GM18858 (cell line): ENCODE measurements around the gene MYO10.

Experiments
- ATAC-seq: cut with Tn5 transposase; IDR thresholded peaks from one replicate; pipeline ENCODE4 v1.9.1; 2021; ENCODE audit not compliant: unreplicated experiment

Gene MYO10

DNA sequence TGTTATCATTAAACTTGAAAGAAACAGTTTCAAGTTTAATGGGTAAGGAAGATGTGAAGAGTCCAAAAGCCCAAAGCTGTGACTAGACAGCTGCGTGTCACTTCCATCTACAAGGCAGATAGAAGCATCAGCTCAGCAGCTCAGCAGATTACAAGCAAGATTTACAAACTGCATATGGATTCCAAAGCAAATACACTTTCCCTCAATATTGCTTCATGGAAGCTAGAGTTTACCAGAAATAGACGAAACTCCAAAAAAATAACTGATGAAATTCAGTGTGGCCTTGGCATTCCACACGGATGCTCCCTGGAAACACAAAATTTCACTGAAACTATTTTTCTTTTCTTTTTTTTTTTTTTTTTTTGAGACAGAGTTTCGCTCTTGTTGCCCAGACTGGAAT, 17.9 kb downstream of the MYO10 start:
- no peak for ATAC-seq

DNA sequence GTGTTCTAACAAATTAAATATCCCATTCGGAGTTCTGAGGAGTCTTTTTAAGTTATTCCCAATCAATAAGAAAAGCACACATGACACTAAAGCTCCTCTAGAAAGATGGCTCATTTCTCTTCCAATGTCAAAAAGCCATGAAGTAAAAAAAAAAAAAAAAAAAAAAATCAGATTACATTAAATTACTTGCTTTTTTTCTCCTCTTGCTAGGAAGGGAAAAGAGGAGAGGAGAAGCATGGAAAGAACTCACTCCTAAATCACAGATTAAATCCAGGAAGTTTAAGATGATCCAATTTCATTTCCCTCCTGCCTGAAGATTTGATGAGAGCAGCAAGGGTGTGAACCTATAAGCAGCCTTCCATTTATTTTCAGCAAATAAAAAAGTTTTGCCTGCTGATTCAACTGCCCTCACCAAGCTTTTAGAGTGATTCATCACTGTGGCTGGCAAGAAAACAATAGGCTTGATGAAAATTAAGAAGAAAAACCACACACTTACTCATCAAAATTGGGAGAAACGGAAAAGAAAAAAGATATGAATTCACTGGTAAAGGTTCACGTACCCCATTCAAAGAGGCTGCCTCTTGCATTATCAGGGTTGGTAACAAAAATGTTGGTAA, 19.7 kb downstream of the MYO10 start:
- ATAC-seq: no peak

DNA sequence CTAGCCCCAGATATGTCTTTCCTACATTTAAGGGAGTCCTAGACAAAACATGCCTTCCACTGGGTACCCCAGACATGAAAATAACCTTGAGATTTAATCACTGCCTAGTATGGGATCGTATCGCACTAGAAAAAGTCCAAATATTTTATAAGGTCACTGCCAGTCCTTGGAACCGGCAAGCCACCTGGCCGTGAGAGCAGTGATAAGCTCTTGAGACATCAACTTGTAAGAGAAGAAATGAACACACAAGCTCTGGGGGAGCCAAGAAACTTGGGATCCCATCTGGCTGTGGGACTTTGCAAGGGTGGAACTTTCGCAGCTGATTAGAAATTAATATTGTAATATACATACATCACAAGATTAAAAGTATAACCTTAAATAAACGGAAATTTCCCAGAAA, 21.5 kb downstream of the MYO10 start:
- ATAC-seq: no peak

DNA sequence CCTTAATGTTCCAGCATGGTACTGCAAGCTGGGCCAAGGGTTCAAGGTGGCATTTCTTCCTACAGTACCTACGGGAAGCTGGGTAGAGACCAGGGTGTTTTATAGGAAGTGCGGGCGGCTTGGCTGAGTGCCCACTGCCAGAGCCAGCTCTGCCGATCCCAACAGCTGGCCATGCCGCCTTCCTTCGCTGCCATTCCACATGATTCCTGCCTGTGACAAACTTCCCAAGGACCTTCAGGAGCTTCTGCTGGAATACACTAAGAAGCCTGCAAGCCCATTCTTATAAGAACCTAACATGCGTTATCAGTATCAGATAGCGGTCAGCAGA, 22.0 kb downstream of the MYO10 start:
- no peak for ATAC-seq

DNA sequence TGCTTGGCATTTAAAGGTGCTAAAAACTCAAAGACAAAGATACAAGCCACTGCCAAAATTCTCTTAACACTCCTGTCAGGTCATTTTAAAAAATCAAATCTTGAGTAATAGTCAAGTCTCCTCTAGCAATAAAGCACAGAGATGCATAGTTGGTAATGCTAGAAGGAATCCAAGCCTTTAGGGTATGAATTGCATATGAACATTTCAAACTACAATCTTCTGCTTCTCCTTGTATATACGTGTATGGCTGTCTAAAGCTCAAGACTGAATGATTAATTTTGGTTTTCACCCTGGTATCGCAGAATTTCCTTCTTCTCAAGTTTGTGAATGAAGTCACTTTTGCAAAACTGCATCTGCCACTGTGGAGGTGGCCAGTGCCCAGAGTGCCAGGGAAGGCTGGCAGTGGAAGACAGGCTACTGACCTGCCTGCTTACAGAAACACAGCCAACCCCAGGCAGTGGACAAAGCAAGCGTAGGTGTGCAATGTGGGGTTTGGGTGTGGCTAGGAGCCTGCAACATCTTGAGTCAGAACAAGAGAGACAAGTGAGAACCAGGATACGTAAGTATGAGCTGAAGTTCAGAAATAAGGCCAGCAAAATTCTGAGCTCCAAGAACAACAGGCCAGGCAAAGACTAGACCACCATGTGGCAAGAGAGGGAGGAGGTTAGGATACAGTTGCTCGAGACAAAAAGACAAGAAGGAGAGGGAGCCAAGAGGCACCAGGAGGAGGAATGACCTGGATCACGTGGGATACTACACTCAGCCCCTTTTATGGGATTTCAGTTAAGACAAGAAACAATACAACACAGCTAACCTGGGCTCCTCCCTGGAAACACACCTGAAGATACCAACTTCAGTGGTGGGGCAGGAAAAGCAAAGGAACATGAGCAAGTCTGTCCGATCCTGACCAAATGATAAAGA, 22.6 kb downstream of the MYO10 start:
- no peak for ATAC-seq

DNA sequence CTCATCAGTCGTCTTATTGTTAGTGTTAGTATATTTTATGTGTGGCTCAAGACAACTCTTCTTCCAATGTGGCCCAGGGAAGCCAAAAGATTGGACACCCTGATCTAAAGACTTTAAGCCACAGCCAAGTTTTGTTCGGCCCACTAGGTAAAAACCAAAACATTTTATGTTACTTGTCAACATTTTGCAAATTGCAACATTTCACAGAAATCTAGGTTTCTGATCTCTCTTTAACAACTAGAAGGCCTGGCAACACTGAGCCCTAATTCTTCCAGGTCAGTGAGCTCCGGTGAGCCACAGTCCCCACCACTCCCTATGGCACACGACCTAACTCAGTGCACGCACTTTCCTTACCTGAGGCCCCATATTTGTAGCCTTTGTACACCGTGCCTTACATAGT, 24.0 kb downstream of the MYO10 start:
- no peak for ATAC-seq

DNA sequence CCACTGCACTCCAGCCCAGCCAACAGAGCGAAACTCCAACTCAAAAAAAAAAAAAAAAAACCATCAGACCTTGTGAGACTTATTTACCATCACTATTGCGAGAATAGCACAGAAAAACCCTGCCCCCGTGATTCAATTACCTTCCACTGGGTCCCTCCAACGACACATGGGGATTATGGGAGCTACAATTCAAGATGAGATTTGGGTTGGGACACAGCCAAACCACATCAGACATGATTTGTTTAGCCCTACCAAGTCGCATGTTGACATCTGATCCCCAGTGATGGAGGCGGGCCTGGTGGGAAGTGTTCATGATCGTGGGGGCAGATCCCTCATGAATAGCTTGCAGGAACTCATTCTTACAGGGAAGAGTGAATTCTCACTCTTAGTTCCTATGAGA, 26.6 kb downstream of the MYO10 start:
- ATAC-seq: no peak

DNA sequence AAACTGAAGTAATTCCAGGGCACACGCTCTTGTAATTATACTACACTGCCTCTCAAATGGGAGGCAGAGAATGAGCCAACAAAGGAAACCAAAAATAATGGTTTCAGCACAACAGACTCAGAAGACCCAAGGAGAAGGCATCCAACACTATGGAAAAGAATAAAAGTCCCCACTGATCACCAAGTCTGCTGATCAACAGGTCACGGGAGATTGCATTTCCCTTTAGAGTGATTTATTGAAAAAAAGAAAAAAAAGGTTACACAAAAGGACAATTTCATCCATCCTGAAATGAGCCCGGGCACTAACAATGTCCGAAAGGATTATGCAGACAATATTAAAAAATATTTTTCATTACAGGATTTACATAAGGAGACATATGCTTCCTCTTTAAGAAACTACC, 28.8 kb downstream of the MYO10 start:
- ATAC-seq: no peak

DNA sequence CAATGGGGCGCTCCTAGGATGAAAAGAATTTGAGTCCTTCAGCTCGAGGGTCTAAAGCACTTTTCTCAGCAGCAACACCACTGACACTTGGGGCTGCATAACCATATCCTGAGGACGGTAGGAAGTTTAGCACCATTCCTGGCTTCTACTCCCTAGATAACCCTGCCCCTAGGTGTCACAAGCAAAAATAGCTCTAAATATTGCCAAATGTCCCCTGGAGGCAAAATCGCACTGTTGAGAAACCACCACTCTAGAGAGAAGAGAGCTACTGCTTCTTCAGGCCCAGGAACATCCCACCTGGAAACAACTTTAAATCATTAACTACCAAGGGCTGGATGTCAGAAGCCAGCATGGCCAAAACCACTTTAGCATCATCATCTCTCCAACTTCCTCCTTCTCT, 29.8 kb downstream of the MYO10 start:
- no peak for ATAC-seq

DNA sequence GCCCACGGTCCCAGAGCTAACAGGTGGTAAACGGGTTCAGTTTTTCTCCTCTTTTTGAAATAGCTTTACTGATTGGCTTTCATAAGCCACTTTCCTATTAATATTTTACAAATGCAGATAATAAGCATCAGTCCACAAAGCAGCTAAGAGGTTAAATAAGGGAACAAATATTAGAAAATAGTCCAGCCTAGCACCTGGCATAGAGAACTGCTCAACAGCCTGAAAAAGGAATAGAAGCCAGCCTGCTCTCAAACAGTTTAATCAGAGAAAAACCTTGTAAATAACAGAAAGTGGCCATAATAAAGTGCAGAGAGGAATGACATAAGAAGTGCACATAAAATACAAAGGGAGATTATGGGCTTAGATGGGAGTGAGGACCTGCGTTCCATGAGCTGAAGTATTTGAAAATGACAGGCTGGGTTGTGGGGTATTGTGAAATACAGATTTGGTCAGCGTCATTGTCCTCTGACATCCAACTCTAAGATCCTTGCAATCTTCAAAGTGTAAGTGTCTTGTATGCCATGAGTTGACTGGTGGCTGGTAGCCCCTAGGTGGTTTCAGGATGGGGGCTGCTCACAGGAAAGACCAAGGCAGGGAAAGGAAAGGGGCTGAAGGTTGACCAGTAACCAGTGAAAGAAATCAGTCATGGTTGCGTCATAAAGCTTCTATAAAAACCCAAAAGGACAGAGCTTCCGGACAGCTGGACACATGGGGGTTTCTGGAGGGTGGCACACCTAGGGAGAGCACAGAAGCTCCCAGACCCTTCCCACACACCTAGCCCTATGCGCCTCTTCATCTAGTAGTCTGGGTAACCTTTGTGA, 32.4 kb downstream of the MYO10 start:
- no peak for ATAC-seq

DNA sequence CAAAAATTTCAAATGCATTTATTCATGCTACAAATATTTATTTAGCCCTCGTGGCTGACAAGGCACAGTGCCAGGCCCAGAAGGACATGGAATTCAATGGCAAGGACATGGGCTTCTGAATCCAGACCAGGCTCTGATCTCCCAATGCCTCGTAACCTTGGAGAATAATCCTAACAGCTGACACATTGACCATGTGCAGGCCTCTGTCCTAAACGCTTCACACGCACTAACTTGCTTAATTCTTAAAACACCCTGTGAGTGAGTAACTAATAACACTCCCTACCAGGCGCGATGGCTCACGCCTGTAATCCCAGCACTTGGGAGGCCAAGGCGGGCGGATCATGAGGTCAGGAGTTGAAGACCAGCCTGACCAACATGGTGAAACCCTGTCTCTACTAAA, 33.2 kb downstream of the MYO10 start:
- ATAC-seq: no peak

DNA sequence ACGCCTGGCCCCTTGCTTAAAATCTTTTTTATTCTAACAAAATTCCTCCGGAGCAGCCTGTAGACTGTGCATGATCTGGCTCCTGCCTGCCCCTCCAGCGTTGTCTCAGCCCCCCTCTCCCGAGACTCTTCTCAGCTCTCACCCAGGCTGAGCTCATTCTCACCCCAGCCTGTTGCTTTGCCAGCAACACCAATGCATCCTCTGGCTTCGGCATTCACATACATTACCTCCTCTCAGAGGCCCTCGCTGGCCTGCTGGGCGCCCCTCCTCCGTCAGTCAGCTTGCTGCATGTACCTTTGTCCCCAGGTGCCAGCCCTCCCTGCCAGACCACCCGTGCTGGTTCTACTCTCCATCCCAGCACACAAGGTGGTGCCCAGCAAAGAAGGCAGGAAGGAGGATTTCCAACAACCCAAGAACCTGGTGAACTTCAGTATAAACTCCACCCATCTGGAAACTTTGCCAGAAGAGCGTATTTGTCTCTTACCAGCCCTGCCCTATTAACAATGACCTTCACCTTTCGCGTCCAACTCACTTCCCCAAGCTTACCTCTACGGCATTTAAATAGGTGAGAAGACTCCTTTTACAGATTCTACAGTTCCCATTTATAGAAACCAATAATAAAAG, 35.0 kb downstream of the MYO10 start:
- ATAC-seq: no peak

DNA sequence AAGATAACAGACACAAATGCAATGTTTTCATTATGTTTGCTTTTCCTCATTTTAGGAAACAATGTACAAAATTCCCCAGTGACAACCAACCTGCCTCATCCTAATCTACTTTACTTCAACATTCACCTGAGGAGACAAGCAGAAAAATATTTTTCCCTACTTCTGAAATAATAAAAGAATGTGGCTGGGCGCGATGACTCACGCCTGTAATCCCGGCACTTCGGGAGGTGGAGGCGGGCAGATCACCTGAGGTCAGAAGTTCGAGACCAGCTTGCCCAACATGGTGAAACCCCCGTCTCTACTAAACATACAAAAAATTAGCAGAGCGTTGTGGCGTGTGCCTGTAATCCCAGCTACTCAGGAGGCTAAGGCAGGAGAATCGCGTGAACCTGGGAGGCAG, 36.9 kb downstream of the MYO10 start:
- ATAC-seq: no peak

DNA sequence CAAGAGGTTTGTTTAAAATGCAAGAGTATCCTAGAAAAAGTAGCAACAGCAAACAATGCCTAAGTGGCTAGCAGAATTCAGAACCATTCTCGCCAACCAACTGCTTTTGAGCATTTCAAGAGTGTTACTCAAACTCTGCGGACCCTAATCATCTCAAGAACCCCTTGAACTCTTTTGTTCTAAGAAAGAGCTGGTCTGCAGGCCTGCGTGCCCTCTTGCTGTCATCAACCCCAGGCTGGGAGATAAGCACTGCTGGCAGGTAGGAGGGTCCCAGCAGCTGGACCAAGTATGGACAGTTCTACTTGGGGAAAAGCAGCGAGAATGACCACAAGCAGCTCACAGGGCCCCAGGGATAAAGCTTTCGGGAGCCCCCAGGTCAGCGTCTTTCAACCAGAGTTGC, 38.3 kb downstream of the MYO10 start:
- no peak for ATAC-seq

DNA sequence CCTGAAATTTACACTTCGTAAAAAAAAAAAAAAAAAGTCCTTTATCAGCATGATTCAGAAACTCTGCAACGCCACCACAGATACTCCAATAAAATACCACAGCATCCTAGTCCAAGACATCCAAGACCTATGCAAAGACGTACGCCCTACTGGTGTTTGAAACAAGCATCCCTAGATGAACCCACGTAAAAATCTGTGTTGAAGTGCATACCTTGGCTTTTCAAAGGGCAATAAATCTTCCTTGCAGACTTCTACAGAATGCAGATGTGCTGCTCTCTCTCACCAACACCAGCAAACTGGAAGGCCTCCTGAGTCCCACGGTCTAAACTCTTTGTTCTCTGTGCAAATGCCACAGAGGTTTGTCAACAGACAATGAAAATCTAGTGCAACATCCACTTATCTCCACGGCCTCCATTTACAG, 38.8 kb downstream of the MYO10 start:
- no peak for ATAC-seq

DNA sequence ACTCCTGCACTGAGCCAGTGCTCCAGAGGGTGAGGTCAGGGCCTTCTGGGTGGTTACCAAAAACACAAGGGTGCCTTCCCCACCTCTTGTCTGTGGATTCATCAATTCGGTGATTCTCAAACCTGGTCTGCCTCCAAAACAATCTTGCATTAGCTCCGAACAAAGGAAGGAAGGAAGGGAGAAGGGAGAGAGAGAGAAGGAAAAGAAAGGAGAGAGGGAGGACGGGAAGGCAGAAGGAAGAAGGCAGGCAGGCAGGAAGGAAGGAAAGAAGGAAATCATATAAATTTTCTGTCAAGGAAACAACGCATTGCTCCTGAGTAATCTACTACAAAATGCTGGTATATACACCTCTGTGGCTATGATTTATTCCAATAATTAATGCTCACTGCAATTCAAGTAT, 39.3 kb downstream of the MYO10 start:
- ATAC-seq: no peak

DNA sequence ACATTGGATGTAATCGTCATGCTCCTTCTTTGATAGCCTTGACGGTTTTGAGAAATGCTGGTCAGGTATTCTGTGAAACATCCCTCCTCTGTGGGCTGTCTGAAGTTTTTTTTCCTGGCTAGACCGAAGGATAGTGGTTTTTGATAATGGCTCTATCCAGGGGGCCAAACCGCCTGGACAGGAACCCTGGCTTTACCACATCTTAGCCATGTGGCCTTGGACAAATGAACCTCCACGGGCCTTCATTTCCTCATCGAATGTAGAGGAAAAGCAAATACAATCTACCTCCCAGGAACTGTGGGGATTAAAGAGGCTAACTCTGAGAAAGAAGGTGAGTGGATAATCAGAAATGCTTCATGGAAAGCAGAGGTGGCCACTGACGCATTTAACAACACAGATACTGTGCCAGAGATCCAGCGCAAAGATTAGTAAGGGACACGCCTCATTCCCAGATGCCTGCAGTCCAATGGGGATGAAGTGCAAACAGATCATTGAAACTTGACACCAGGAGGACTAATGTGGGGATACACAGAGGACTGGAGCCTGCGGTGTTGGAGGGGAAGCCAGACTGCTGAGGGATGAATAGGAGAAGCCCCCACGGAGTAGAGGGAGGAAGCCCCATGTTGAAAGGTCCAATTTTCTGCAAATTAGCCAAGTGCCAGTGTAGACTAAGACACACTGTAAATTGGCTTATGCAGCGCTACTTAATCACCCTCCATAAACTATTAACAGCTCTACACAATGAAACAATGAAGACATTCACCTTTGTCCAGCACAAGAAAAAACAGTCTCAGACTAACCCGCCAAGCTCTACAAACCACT, 41.6 kb downstream of the MYO10 start:
- ATAC-seq: no peak

DNA sequence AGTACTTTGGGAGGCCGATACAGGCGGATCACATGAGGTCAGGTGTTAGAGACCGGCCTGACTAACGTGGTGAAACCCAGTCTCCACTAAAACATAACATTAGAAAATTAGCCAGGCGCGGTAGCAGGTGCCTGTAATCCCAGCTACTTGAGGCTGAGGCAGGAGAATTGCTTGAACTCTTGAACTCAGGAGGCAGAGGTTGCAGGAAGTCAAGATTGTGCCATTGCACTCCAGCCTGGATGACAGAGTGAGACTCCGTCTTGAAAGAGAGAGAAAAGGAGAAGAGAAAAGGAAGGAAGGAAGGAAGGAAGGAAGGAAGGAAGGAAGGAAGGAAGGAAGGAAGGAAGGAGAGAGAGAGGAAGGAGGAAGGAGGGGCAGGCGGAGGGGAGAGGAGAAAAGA, 45.1 kb downstream of the MYO10 start:
- no peak for ATAC-seq

DNA sequence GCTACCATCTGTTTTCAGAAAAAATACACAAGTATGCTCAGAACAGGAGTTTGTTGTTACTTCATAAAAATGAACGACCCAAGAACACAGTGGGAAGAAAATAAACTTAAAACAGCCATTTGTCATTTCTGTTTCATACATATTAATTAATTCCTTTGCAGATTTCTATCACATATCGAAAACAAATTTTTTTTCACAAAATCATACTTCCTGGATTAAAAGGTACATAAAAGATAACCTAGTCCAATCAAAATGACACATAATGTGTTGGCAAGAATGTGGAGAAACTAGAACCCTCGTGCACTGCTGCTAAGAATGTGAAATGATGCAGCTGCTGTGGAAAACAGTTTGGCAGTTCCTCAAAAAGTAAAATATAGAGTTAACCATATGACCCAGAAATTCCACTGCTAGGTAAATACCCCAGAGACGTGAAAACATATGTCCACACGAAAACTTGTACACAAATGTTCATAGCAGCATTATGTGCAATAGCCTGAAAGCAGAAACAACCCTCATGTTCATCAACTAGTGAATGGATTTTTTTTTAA, 46.0 kb downstream of the MYO10 start:
- ATAC-seq: no peak

DNA sequence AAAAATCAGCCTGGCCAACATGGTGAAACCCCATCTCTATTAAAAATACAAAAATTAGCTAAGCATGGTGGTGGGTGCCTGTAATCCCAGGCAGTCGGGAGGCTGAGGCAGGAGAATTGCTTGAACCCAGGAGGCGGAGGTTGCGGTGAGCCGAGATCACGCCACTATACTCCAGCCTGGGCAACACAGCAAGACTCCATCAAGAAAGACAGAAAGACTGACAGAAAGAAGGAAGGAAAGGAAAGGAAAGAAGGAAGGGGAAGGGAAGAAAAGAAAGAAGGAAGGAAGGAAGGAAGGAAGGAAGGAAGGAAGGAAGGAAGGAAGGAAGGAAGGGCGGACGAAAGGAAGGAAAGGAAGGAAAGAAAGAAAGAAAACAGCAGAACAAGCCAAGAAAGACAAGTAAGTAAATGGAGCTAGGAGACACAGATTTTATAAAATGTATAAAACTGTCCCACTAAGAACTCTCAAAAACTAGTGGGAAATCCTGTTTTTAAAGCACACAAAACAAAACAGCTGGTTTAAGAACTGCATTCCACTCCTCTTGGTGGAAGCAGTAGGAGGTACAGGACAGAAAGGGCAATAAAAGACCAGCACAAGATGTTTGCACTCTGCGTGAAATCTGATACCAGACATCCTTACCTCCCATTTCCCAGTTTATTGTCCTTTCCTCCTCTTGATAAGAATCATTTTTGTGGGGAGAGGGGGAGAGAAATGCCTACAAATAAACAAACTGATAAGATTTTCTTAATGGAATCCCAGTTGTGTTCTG, 46.7 kb downstream of the MYO10 start:
- ATAC-seq: no peak
